Activated CD8-positive, alpha-beta memory T cell treated with anti-CD3 and anti-CD28 coated beads for 4 hours (primary cell): ENCODE data around the gene CFAP77.

Source experiments
- DNase-seq, 2 donors: peaks; one replicate each; pipeline ENCODE4 v3.0.0-alpha.2; 2020; ENCODE audit warnings: low read depth in 2 of 2

The CFAP77 gene

DNA sequence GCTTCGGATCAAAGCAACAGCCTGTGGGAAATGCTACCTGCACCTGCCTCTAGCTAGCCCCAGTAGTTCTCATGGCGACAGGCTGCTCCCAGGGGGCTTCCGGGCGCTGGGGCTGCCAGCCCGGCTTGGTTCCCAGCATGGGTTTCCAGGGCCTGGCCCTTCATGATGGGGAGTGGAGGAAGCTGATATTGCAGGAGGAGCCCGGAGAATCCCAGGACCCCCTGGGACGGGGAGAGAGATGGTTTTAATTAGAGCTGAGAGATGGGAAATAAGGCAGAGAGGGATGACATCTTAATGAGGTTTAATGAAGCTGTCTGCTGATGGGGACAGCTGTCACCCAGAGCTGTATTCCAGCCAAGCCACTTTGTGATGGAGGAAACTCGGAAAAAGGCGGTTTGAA, 78.6 kb downstream of the CFAP77 start:
- no peak for DNase-seq

DNA sequence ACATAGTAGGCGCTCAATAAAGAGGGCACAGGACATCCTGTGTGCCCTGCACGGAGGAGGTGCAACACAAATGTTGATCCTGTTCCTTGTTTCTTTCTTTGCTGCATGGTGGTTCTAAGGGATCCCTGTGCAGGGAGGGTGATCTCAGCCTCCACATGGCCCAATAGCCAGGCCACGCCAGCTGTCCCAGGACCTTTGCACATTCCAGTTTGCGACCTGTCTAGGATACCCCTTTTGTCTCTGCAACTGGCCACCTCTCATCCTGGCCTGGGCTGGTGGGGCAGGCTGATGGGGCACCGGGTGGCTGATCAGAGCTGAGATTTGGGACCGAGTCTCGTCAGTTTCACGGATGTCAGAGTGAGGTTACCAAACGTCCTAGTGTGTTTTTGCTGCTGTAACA, 79.5 kb downstream of the CFAP77 start:
- no peak for DNase-seq

- no peak for DNase-seq
These were observed 84.8 kb downstream of the CFAP77 start for GRCh38 chr9:132494857-132495256.

GRCh38 chr9:132497731-132498130, 87.7 kb downstream of the CFAP77 start:
- no peak for DNase-seq

GRCh38 chr9:132498531-132499210, 88.7 kb downstream of the CFAP77 start:
- DNase-seq, result no peak

- no peak for DNase-seq
These were observed 89.2 kb downstream of the CFAP77 start for GRCh38 chr9:132499251-132499650.

- DNase-seq, result no peak
These were observed 90.2 kb downstream of the CFAP77 start for GRCh38 chr9:132500193-132500592.

DNA sequence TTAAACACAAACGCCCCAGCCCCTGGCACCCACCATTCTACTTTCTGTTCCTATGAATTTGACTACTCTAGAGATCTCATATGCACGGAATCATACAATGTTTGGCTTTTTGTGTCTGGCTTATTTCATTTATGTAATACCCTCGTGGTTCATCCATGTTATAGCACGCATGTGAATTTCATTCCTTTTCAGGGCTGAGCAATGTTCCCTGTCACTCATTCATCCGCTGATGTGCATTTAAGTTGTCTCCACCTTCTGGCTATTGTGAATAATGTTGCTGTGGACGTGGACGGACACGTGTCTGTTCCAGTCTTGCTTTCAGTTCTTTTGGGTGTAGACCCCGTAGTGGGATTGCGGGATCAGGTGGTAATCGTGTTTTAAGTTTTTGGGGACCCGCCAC, 92.5 kb downstream of the CFAP77 start:
- no peak for DNase-seq

DNA sequence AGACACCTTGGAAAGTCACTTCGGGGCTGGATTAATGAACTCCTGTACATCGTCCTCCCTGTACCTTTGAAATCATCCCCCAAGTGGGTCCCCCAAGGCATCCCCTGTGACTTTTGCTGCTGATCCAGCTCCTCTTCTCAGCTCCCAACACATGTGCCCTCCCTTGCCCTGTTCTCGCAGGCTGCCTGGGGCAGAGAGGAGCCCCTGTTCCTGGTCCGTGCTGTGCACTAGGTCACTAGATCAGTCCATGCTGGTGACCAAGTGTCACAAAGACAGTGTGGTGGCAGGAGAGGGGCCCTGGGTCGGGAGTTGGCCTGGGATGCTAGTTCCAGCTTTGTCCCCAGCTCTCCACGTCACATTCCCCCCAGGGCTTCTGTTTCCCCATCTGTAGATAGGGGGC, 93.1 kb downstream of the CFAP77 start:
- no peak for DNase-seq

DNA sequence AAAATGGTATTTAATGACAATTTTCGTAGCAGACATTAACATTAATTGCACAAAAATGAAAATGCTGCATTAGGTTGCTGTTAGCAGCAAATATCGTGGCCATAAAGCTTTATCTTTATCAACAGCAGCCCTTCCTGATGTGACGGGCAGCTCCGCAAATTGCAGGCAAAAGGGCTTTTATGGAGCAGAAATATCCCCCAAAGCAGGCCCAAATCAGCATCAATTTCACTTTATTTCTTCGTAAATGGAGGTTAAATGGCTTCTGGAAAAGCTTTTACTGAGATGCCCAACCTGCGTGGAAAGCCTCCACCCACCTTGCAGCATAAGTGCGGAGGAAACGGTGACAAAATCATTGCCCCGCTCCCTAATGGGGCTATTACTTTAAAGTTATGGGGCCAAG, 94.5 kb downstream of the CFAP77 start:
- DNase-seq, result no peak

GRCh38 chr9:132505991-132506655, 96.1 kb downstream of the CFAP77 start:
- no peak for DNase-seq

GRCh38 chr9:132506977-132507669, 97.1 kb downstream of the CFAP77 start:
- no peak for DNase-seq

- peak in 1 of 2 donors; percentile 41 for DNase-seq
These were observed 97.9 kb downstream of the CFAP77 start for GRCh38 chr9:132507670-132508469.

DNA sequence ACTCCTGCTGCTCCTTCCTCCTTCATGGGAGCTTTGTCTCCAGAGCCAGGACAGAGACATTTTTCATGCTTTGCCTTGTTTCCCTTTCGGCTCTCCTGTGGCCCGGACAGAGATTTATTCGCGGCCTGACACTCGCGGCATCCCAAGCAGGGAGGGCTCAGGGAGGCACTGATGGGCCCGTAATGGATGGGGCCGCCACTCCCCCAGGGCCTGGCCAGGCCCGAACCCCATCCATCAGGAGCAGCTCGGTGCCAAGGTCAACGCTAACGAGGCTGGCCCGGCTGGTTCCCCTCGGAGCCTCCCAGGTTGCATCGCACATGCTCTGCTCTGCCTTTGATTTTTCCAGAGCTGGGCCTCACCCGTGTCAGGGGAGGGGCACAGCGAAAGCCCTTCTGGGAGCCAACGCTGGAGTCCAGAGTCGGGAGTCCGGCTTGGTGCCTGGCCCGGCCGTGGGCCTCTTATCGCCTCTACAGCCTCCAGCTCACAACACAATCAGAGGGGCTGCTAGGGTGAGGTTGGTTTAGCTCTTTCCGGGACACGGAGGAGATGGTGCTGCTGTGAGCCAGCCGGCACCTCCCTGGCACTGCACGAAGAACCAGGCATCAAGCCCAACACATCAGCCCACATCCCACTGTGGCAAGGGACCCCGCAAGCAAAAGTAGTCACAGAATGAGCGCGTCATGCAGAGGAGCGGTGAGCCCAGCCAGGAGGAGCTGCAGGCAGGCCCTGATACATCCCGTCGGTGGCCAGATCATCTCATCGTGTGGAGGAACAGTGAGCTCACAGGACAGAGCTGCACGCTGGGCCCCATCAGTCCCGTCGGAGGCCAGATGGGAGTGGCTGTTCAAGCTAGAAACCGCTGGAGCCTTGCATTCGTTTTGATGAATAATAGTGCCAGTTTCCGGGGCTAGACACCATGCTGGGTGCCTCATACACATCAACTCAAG, 100.2 kb downstream of the CFAP77 start:
- DNase-seq, result no peak

- no peak for DNase-seq
These were observed 101.4 kb downstream of the CFAP77 start for GRCh38 chr9:132511191-132511999.

- DNase-seq, result no peak
These were observed 103.4 kb downstream of the CFAP77 start for GRCh38 chr9:132513416-132513815.

- DNase-seq, result no peak
These were observed 104.2 kb downstream of the CFAP77 start for GRCh38 chr9:132514011-132514744.

DNA sequence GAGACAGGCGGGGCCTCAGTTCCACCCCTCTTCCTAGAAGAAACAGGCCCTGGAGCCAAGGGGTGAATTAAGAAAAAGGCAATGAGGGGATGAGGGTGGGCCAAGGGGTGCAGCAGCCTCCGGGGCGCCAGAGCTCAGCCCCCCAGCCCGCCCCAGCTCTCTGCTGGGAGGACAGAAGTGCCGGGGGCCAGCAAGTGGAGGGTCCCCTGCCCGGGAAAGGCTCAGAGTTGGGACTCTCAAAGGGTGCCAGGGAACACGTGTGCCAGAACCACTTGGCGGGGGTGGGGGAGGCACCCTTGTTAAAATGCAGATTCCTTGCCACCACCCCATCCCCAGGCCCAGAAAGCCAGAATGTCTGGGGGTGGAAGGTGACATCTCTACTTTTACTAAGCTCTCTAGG, 104.8 kb downstream of the CFAP77 start:
- no peak for DNase-seq

GRCh38 chr9:132516301-132516700, 106.3 kb downstream of the CFAP77 start:
- DNase-seq, result no peak

DNA sequence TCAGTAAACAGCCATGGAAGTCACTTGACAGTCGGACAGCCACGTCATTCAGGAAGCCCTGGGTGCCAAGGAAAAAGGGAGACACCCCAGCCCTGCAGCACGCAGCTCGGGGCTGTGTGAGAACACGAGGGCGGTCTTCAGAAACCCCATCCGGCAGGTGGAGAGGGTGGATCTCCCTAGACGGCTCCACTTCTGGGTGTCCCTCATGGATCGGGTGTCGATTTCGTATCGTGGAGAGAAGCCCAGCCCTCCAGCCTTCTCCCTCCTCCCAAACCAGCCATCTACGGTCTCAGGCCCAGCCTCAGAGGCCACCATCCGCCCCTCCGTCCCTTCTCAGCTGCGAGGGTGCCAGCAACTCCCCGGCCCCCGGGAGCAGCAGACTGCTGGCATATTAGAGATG, 106.9 kb downstream of the CFAP77 start:
- no peak for DNase-seq
